Breast epithelium (tissue), 4 donors: ENCODE results near the gene CD302. TPM values are rescaled to one million over a fixed set of nuclear protein-coding genes. Genes with fewer than 3 reads are reported as not detected.

Experiments used
- DNase-seq, 2 donors: peaks; one replicate each; pipeline ENCODE4 v3.0.0-alpha.2; 2019; ENCODE audit warnings: low spot score in 2 of 2
- H3K27ac ChIP-seq, 2 donors: fragments of 200-600 bp; sonication (generic) in 1 of 2; one replicate each; pipeline ENCODE4 v1.5.1; 2016 to 2019; ENCODE audit warnings: mild to moderate bottlenecking in 1 of 2
- H3K27me3 ChIP-seq, 2 donors: fragments of 200-600 bp; sonication (generic) in 1 of 2; one replicate each; pipeline versions ENCODE4 v1.5.1 to v1.6.0; 2017 to 2019; ENCODE audit warnings: control low read depth in 1 of 2, mild to moderate bottlenecking in 1 of 2
- H3K36me3 ChIP-seq: fragments of 200-600 bp; one replicate; pipeline ENCODE4 v1.5.1; 2019
- H3K4me1 ChIP-seq, 2 donors: fragments of 200-600 bp; sonication (generic); one replicate each; pipeline ENCODE4 v1.5.1; 2016 to 2019; ENCODE audit warnings: control low read depth in 1 of 2
- H3K4me3 ChIP-seq, 3 donors: fragments of 200-600 bp; sonication (generic); 1 replicate in 2 of 3; 2 replicates in 1 of 3; pipeline ENCODE4 v1.5.1; 2016 to 2019; ENCODE audit warnings: mild to moderate bottlenecking in 3 of 3, moderate library complexity in 2 of 3
- H3K9me3 ChIP-seq, 2 donors: fragments of 200-600 bp; sonication (generic) in 1 of 2; one replicate each; pipeline ENCODE4 v1.5.1; 2016 to 2019; ENCODE audit warnings: control low read depth in 1 of 2
- POLR2A ChIP-seq: fragments of 450-650 bp; IDR thresholded peaks from one replicate; pipeline ENCODE4 v1.6.1; 2016; ENCODE audit warnings: antibody characterized with exemption, mild to moderate bottlenecking, moderate library complexity
- POLR2AphosphoS5 ChIP-seq, 3 donors: sonication (generic); formaldehyde crosslinking; IDR thresholded peaks; one replicate each; pipeline ENCODE4 v1.6.1; 2017; ENCODE audit warnings: antibody characterized with exemption in 3 of 3
- intact Hi-C: fragments of 100-400 bp; cut with DNase I; formaldehyde crosslinking; loops from one replicate; pipeline ENCODE4 v1.15.1; 2023; ENCODE audit warnings: low total_unique reads
- total RNA-seq, 3 donors: library from RNA; depleted of rRNA; stranded (reverse); fragments of >200 nt; gene quantifications; one replicate each; pipeline ENCODE4 v1.1.0, GENCODE V29; 2016
- TF ChIP-seq, protein P1 (sequence below), 3 donors: fragments of 450-650 bp; IDR thresholded peaks; one replicate each; pipeline ENCODE4 v1.5.1; 2016 to 2017; ENCODE audit warnings: antibody characterized with exemption in 3 of 3, mild to moderate bottlenecking in 3 of 3, moderate library complexity in 3 of 3

CD302 gene
- total RNA-seq, 3 donors from 2014 or later = 61.0 to 141 (median 105) TPM

DNA sequence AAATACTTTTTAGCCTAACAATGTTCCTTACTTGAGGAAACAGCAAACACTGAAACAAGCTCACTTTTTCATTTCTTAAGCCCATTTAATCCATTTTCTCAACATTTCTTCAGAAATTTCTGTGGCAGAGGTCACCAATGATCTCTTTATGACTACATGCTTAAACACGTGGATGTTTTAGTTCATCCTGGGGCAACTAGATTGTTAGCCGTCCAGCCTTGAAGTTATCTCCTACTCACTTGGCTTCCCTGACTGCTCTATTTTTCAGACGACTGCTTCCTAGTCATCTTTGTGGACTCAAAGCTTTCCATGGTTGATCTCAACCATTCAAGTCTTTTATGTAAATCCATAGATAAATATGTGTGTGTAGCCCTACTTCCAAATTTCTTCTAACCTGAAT is 24.1 kb downstream of the CD302 start:
- intact Hi-C loops = no loop called here
- DNase-seq = no peak
- Histone ChIP-seq H3K36me3 (no peaks in the 10 kb centered on the region), H3K4me3 (no peak overlapping the region), H3K4me1 (no peaks in the 10 kb centered on the region), H3K27ac (no peak overlapping the region), H3K27me3 (no peaks in the 10 kb centered on the region), H3K9me3 (no peaks in the 10 kb centered on the region)
- TF ChIP-seq POLR2A (no peak), POLR2AphosphoS5 (IDR thresholded peaks at IDR 0.05) (no peak)
- TF ChIP-seq, protein P1, sequence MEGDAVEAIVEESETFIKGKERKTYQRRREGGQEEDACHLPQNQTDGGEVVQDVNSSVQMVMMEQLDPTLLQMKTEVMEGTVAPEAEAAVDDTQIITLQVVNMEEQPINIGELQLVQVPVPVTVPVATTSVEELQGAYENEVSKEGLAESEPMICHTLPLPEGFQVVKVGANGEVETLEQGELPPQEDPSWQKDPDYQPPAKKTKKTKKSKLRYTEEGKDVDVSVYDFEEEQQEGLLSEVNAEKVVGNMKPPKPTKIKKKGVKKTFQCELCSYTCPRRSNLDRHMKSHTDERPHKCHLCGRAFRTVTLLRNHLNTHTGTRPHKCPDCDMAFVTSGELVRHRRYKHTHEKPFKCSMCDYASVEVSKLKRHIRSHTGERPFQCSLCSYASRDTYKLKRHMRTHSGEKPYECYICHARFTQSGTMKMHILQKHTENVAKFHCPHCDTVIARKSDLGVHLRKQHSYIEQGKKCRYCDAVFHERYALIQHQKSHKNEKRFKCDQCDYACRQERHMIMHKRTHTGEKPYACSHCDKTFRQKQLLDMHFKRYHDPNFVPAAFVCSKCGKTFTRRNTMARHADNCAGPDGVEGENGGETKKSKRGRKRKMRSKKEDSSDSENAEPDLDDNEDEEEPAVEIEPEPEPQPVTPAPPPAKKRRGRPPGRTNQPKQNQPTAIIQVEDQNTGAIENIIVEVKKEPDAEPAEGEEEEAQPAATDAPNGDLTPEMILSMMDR (IDR thresholded peaks at IDR 0.05) = no peak

DNA sequence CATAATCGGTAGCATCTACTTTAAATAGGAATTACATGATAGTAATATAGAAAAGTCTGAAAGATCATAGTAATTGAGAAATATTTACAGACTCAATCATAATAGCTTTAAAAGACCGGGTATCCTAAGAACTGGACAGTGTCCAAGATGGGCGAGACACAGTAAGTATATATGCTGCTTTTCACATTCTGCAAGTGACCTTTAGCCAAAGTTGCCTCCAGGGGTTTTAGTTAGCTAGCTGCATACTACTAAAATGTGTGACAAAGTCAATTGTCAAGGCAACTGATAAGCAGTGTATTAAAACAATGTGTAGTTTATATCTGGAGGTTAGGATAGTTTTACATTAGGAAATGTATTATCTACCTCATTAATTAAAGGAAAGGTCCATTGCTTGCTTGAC is 24.6 kb downstream of the CD302 start:
- intact Hi-C loops = no loop called here
- H3K4me1 ChIP-seq = no peaks in the 10 kb centered on the region
- no peak for DNase-seq
- H3K27me3 ChIP-seq = no peaks in the 10 kb centered on the region
- H3K36me3 ChIP-seq = no peaks in the 10 kb centered on the region
- no peaks in the 10 kb centered on the region for H3K9me3 ChIP-seq
- TF ChIP-seq POLR2A (no peak), POLR2AphosphoS5 (IDR thresholded peaks at IDR 0.05) (no peak)
- TF ChIP-seq, protein P1 (IDR thresholded peaks at IDR 0.05) = no peak
- no peak overlapping the region for H3K4me3 ChIP-seq
- no peak overlapping the region for H3K27ac ChIP-seq

DNA sequence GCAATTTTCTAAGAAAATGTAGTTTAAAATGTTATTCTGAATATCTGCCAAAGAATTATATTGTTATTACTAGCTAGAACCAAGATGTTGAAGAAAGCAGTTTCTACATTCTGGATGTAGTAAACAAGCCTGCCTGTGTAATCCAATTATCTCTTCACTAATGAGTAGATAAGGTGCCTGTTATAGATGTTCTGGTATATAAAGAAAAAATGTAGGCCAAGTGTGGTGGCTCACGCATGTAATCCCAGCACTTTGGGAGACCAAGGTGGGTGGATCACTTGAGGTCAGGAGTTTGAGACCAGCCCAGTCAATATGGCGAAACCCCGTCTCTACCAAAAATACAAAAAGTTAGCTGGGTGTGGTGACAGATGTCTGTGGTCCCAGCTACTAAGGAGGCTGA is 28.9 kb downstream of the CD302 start:
- Histone ChIP-seq H3K9me3 (no peaks in the 10 kb centered on the region), H3K4me3 (no peak overlapping the region), H3K27ac (no peak overlapping the region), H3K4me1 (no peaks in the 10 kb centered on the region), H3K36me3 (no peaks in the 10 kb centered on the region), H3K27me3 (no peaks in the 10 kb centered on the region)
- DNase-seq = no peak
- TF ChIP-seq, protein P1 (IDR thresholded peaks at IDR 0.05) = no peak
- TF ChIP-seq POLR2AphosphoS5 (IDR thresholded peaks at IDR 0.05) (no peak), POLR2A (no peak)
- intact Hi-C loops = no loop called here

DNA sequence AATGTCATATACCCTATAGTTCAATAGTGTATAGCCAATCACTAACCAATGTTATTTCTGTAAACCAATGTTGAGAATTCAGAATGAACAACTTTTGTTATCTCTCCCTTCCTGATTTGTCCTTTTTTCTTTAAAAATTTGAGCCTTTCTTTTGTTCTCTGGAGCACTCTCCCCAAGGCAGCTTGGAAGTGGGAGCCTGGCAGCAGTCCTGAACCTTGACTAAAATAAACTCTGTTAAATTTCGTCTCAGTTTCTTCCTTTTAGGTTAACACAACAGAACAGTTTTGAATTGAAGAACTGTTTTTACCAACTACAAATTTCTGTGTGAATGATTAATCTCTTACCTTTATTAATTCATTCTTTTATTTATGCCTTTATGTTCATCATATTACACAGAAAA is 35.9 kb downstream of the CD302 start:
- intact Hi-C loops = no loop called here

DNA sequence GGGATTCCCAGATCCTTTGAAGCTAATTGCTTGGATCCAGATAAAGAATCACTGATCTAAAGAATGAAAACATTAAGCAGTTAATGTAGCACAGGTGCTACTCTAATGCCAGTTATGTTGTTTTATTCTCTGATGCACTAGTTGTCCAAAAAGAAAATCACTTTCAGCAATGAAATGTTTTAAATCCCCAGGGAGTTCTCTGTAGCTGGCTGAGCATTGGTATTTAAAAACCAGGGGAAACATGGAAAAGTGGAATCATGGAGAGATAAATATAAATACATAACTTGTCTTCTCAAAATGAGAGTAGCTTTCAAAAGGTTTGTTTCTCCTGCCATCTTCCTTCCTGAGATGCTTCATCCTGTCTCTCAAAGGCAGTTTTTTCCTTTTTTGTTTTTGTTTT is 37.7 kb downstream of the CD302 start:
- no peak overlapping the region for H3K27ac ChIP-seq
- no peaks in the 10 kb centered on the region for H3K9me3 ChIP-seq
- intact Hi-C loops = no loop called here
- no peaks in the 10 kb centered on the region for H3K27me3 ChIP-seq
- no peaks in the 10 kb centered on the region for H3K4me1 ChIP-seq
- H3K36me3 ChIP-seq = no peaks in the 10 kb centered on the region
- no peak for DNase-seq
- no peak overlapping the region for H3K4me3 ChIP-seq
- TF ChIP-seq, protein P1 (IDR thresholded peaks at IDR 0.05) = no peak
- no peak for TF ChIP-seq POLR2A
- TF ChIP-seq POLR2AphosphoS5 (IDR thresholded peaks at IDR 0.05) = no peak

More for the DNA sequence above, 35.9 kb downstream of the CD302 start:
- Histone ChIP-seq H3K9me3 (no peaks in the 10 kb centered on the region), H3K4me1 (no peaks in the 10 kb centered on the region), H3K4me3 (no peak overlapping the region), H3K27ac (no peak overlapping the region), H3K36me3 (no peaks in the 10 kb centered on the region), H3K27me3 (no peaks in the 10 kb centered on the region)
- TF ChIP-seq, protein P1 (IDR thresholded peaks at IDR 0.05) = no peak
- TF ChIP-seq POLR2A (no peak), POLR2AphosphoS5 (IDR thresholded peaks at IDR 0.05) (no peak)
- DNase-seq = no peak
